GM20000 (cell line): ENCODE results near the gene AIG1.

Experiments
- DNase-seq: peaks from one replicate; pipeline ENCODE4 v3.0.0; 2012; ENCODE audit warnings: low spot score
- TF ChIP-seq, protein P1 (sequence below): IDR thresholded peaks from 2 replicates; pipeline ENCODE4 v1.5.1; 2012; ENCODE audit warnings: mild to moderate bottlenecking, control low read depth; ENCODE audit errors: extremely low read depth, missing control alignments

AIG1 gene

DNA sequence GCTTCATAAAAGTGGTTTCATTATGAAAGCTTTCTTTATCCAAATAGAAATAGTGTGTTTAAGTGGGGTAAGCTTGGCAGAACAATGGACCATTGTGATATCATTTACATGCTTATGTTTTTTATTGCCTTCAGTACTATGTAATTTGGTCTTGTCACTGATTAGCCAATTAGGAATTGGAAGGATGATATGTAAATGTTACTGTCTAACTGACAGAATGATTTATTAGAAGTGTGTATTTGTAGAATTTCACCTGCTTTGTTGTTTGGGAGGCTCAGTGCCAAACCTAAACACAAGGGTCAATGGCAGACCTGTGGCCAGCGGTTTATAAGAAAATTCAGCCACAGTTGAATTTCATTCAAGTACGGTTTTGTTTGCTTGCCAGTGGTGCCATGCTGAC is 39.0 kb downstream of the AIG1 start:
- DNase-seq = no peak
- TF ChIP-seq, protein P1, sequence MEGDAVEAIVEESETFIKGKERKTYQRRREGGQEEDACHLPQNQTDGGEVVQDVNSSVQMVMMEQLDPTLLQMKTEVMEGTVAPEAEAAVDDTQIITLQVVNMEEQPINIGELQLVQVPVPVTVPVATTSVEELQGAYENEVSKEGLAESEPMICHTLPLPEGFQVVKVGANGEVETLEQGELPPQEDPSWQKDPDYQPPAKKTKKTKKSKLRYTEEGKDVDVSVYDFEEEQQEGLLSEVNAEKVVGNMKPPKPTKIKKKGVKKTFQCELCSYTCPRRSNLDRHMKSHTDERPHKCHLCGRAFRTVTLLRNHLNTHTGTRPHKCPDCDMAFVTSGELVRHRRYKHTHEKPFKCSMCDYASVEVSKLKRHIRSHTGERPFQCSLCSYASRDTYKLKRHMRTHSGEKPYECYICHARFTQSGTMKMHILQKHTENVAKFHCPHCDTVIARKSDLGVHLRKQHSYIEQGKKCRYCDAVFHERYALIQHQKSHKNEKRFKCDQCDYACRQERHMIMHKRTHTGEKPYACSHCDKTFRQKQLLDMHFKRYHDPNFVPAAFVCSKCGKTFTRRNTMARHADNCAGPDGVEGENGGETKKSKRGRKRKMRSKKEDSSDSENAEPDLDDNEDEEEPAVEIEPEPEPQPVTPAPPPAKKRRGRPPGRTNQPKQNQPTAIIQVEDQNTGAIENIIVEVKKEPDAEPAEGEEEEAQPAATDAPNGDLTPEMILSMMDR = no peak

DNA sequence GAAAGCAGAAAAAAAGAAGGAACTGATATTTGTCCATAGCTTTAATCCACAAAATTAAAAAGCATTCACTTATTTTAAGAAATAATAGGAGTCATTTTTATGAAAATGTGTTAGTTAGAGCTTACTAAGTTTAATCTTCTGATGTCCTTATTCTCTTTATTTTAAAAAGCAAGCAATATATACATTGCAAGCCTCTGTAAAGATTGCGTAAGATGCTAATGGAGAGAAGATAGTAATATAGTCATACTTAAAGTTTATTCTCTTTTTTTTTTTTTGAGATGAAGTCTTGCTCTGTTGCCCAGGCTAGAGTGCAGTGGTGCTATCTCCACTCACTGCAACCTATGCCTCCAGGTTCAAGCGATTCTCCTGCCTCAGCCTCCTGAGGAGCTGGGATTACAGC is 39.7 kb downstream of the AIG1 start:
- no peak for DNase-seq
- TF ChIP-seq, protein P1 = no peak

DNA sequence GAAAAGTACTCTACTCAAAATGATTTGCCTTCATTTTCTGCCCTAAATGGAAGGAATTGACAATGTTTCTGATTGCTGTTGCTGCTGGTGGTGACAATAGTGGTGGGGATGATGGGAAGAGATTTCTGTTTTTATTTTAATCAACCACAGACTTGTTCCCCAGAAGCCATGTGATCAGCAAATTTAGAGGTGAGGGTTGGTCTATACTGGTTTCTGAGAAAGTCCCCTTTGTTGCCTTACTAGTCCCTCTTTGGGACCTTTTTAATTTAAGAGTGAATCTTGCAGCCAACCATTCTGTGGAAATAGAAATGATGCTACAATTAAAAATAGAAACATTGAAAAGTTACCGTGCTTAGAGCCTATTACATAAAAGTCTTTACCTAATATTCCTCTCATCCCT is 43.2 kb downstream of the AIG1 start:
- no peak for DNase-seq
- TF ChIP-seq, protein P1 = no peak

DNA sequence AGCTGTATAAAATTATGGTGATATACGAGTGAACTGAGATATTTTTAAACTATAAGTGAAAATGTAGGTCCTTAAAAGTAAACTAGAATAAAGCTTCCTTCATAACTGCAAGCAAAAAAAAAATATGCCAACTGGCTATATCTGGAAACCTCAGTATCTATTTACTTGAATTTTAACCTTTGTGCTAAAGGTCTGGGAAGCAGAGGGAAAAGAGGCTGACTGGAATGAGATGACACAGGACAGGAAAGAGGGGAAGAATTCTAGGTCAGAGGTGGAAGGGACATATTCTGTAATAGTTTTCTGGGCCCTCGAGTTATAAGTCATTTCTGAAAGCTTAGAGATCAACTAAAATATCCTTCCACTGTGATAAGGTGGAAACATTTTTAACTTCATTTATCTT is 46.8 kb downstream of the AIG1 start:
- DNase-seq = no peak
- TF ChIP-seq, protein P1 = no peak

DNA sequence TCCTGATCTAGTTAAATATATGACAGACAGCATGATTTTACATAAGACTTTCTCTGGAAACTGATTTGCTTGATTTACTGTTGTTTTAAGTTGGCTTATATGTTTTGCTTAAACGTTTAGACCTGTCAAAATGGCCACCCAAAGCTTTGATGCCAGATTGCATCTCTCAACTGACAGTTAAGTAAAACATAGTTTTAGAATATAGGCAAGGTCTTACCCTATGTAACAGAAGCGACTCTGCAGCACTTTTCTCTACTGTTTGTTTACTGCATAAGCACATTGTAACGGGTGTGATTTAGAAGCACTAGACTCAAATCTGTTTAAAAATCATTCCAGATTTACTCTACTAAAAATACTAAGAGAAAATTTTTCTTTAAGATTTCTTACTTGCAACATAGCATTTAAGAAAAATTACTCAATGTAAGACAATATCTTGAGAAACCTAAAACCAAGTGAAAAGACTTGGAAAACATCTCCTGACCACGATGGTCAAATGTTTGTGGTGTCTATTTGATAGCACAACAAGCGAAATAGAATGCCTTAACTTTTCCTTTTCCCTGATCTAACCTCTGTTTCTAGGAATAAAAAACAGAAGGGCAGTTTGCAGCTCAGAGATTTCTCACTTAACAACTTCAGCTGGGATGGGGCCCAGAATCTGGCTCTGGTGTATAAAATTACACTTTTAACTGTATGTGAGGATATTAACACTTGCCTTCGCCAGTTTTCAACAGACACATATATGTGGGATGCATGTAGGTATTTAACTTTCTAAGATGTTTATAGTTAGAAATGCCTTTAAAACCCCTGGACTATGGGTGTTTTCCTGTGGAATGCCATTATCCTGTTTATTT is 47.4 kb downstream of the AIG1 start:
- DNase-seq = no peak
- TF ChIP-seq, protein P1 = no peak

DNA sequence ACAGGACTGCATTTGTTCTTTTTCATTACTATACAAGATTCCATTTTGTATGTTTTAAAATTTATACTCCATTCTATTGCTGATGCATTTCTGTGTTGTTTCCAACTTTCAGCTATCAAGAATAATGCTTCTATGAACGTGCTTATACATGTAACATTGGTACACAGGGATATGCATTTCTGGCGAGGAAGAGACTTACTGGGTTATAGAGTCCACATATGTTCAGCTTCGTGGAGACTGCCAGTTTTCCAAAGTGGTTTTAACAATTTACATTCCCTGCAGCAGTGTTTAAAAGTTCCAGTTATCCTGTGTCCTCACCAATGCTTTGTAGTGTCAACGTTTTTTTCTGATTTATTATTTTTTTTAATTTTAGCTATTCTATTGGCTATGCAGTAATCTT is 48.5 kb downstream of the AIG1 start:
- TF ChIP-seq, protein P1 = no peak
- no peak for DNase-seq

DNA sequence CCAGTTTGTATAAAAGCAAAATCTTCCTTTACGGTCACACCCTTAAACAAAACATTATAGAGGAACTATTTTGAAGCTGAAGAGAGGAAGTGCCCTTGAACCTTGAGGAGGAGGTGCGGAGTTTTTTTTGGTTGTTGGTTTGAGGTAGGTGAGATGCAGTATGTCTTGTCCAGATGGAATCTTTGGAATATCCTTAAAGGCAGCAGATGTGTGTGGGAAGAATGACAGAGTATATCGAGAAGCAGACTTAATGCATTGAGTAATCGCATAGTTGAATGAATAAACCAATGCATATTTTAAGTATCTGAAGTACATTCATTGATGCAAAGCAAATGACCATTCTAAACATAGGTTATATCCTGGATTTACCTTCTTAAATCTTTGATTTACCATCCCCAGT is 49.9 kb downstream of the AIG1 start:
- TF ChIP-seq, protein P1 = no peak
- DNase-seq = no peak
